B cell (primary cell): Measurements from ENCODE around the gene MRPL14. TPM values are rescaled to one million over a fixed set of nuclear protein-coding genes. Genes with fewer than 3 reads are reported as not detected.

Experiments
- ATAC-seq: fragments of 200-7000 bp; cut with Tn5 transposase; one replicate; pipeline ENCODE4 v1.10.0; 2021; ENCODE audit warnings: low read depth, mild to moderate bottlenecking, moderate number of reproducible peaks, moderate library complexity
- CTCF ChIA-PET: fragments of 350-600 bp; sonication (Branson Sonifier 250); formaldehyde crosslinking; loops from one replicate; lab custom pipeline; 2021; ENCODE audit warnings: antibody characterized with exemption, inconsistent platforms; lab: Charles Lee
- POLR2A ChIA-PET: fragments of 350-600 bp; sonication (Branson Sonifier 250); formaldehyde crosslinking; loops from one replicate; lab custom pipeline; 2021; ENCODE audit warnings: antibody characterized with exemption; lab: Charles Lee
- DNase-seq: peaks from one replicate; pipeline ENCODE4 v3.0.0; 2013
- H2AFZ ChIP-seq: 2 replicates; pipeline ENCODE4 v1.6.1; 2012; ENCODE audit warnings: mild to moderate bottlenecking, low read depth, low read length; ENCODE audit not compliant: insufficient read depth, poor library complexity, severe bottlenecking
- H3K27ac ChIP-seq, 2 donors: 1 replicate in 1 of 2; 2 replicates in 1 of 2; pipeline ENCODE4 v1.5.1; 2012 to 2013; ENCODE audit warnings: low read length in 2 of 2, mild to moderate bottlenecking in 2 of 2, moderate library complexity in 1 of 2
- H3K27me3 ChIP-seq, 4 experiments: fragments of 200-600 bp in 1 of 4; sonication (generic) in 1 of 4; replicated peaks in 1 of 4; 1 replicate in 2 of 4; 2 replicates in 2 of 4; pipeline versions ENCODE4 v1.6.1 to v1.7.0; 2013 to 2016; ENCODE audit warnings: low read length in 3 of 4, mild to moderate bottlenecking in 2 of 4, mixed read lengths in 1 of 4, moderate library complexity in 1 of 4; ENCODE audit not compliant: insufficient read depth in 4 of 4, control insufficient read depth in 3 of 4; ENCODE audit errors: control extremely low read depth in 1 of 4
- H3K36me3 ChIP-seq, 2 experiments: replicated peaks in 1 of 2; 1 replicate in 1 of 2; 2 replicates in 1 of 2; pipeline versions ENCODE4 v1.6.1 to v1.7.1; 2013; ENCODE audit warnings: low read length in 1 of 2; ENCODE audit not compliant: insufficient read depth in 2 of 2, control insufficient read depth in 1 of 2; ENCODE audit errors: control extremely low read depth in 1 of 2, extremely low read depth in 1 of 2
- H3K4me1 ChIP-seq, 2 donors: fragments of 200-600 bp in 1 of 2; sonication (generic) in 1 of 2; 1 replicate in 1 of 2; 2 replicates in 1 of 2; pipeline versions ENCODE4 v1.5.1 to v1.6.1; 2013 to 2017; ENCODE audit warnings: low read length in 2 of 2; ENCODE audit not compliant: control insufficient read depth in 2 of 2, insufficient read depth in 2 of 2
- H3K4me2 ChIP-seq: replicated peaks from 2 replicates; pipeline ENCODE3; 2012; ENCODE audit warnings: mild to moderate bottlenecking, low read depth, low read length; ENCODE audit not compliant: poor library complexity, severe bottlenecking
- H3K4me3 ChIP-seq, 5 experiments: fragments of 200-600 bp in 1 of 5; sonication (generic) in 1 of 5; 1 replicate in 3 of 5; 2 replicates in 2 of 5; pipeline versions ENCODE4 v1.5.1 to v1.7.0; 2011 to 2016; ENCODE audit warnings: low read length in 4 of 5, mild to moderate bottlenecking in 4 of 5, low read depth in 2 of 5, control low read depth in 1 of 5, moderate library complexity in 1 of 5; ENCODE audit not compliant: insufficient read depth in 1 of 5; ENCODE audit errors: control extremely low read depth in 1 of 5, extremely low read depth in 1 of 5
- H3K79me2 ChIP-seq: fragments of 200-600 bp; sonication (generic); one replicate; pipeline ENCODE4 v1.6.0; 2016; ENCODE audit warnings: low read length; ENCODE audit not compliant: control insufficient read depth, insufficient read depth
- H3K9ac ChIP-seq: fragments of 200-600 bp; sonication (generic); 2 replicates; pipeline ENCODE4 v1.6.1; 2017; ENCODE audit warnings: mild to moderate bottlenecking, low read length, moderate library complexity
- H3K9me3 ChIP-seq, 3 donors: one replicate each; pipeline versions ENCODE4 v1.6.1 to v1.7.1; 2013; ENCODE audit warnings: low read length in 2 of 3; ENCODE audit not compliant: control insufficient read depth in 2 of 3, insufficient read depth in 1 of 3; ENCODE audit errors: control extremely low read depth in 1 of 3
- H4K20me1 ChIP-seq: 2 replicates; pipeline ENCODE4 v1.6.0; 2012; ENCODE audit warnings: mild to moderate bottlenecking, low read length; ENCODE audit not compliant: insufficient read depth, control insufficient read depth, poor library complexity, severe bottlenecking
- H3K27ac Mint-ChIP-seq: one replicate; pipeline ENCODE4 v1.8.0; 2021; ENCODE audit warnings: mixed read lengths
- H3K27me3 Mint-ChIP-seq: one replicate; pipeline ENCODE4 v1.8.0; 2021; ENCODE audit warnings: mixed read lengths
- H3K4me1 Mint-ChIP-seq: one replicate; pipeline ENCODE4 v1.8.0; 2021; ENCODE audit warnings: mixed read lengths
- H3K4me3 Mint-ChIP-seq: one replicate; pipeline ENCODE4 v1.8.0; 2021; ENCODE audit warnings: mixed read lengths
- H3K9me3 Mint-ChIP-seq: one replicate; pipeline ENCODE4 v1.8.0; 2022; ENCODE audit warnings: mixed read lengths; ENCODE audit not compliant: insufficient read depth
- CTCF ChIP-seq: fragments of 200-600 bp; IDR thresholded peaks from one replicate; pipeline ENCODE4 v1.8.0; 2022; ENCODE audit warnings: antibody characterized with exemption, mild to moderate bottlenecking
- EZH2 ChIP-seq: IDR thresholded peaks from 2 replicates; pipeline ENCODE4 v1.6.1; 2012; ENCODE audit warnings: borderline replicate concordance, low read depth, mild to moderate bottlenecking, moderate library complexity, low read length; ENCODE audit not compliant: insufficient read depth, poor library complexity, severe bottlenecking
- WGBS: methylation state at CpG from one replicate; pipeline ENCODE4 v1.1.5; 2013; ENCODE audit warnings: missing lambda C conversion rate; ENCODE audit not compliant: insufficient coverage; 5-methylcytosine and 5-hydroxymethylcytosine counted together
- intact Hi-C: fragments of 100-400 bp; cut with micrococcal nuclease; formaldehyde crosslinking; loops from one replicate; pipeline ENCODE4 v1.10.0; 2022
- polyA plus RNA-seq: library from polyadenylated mRNA; depleted of rRNA; stranded (reverse); fragments of >200 nt; gene quantifications from 2 replicates; pipeline ENCODE4 v1.2.3, GENCODE V29; 2012
- total RNA-seq, 2 donors: library from RNA; stranded (reverse); fragments of 120-200 nt in 1 of 2; gene quantifications; 1 replicate in 1 of 2; 2 replicates in 1 of 2; pipeline versions ENCODE4 v1.2.3 to v1.2.4, GENCODE V29; 2013 to 2022

MRPL14 gene
- total and polyA plus RNA-seq, 2 donors (not counting 1 experiment from before 2014, with no cell fraction given), result 16.7 to 23.5 TPM

DNA sequence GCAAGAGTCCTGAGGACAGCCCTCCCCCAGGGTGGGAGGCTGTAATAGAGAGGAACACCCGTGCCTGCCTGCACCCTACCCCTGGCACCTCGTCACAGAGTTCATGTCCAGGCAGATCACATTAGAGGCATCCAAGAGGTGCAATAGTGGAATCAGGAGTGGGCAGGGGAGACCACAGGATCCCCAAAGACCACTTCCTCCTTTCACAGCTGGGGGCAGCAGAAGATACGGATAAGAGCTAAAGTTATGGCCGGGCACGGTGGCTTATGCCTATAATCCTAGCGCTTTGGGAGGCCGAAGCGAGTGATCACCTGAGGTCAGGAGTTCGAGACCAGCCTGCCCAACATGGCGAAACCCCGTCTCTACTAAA, 29.9 kb upstream of the MRPL14 start:
- no peak overlapping the region for H3K27ac Mint-ChIP-seq
- Histone ChIP-seq H3K79me2 (no peaks in the 10 kb centered on the region), H3K9ac (no peak overlapping the region), H3K36me3 (no peaks in the 10 kb centered on the region), H3K4me3 (no peak overlapping the region), H3K4me1 (no peaks in the 10 kb centered on the region), H3K9me3 (no peaks in the 10 kb centered on the region), H2AFZ (no peak overlapping the region), H4K20me1 (no peaks in the 10 kb centered on the region), H3K27ac (no peak overlapping the region), H3K4me2 (no peak overlapping the region), H3K27me3 (no peaks in the 10 kb centered on the region)
- H3K9me3 Mint-ChIP-seq, result no peaks in the 10 kb centered on the region
- H3K4me3 Mint-ChIP-seq, result no peak overlapping the region
- DNase-seq (no peak), ATAC-seq (no peak)
- TF ChIP-seq CTCF, result no peak
- no peak for TF ChIP-seq EZH2
- ChIA-PET CTCF (interaction anchor here (0.8 to 1.8 kb wide), 2 partner anchors 62 to 181 kb away, joined by 3 to 4 read pairs; no protein-coding TSS in a partner anchor), POLR2A (no interaction called here)
- no peaks in the 10 kb centered on the region for H3K4me1 Mint-ChIP-seq
- intact Hi-C loops, result no loop called here
- H3K27me3 Mint-ChIP-seq, result no peaks in the 10 kb centered on the region
- WGBS, result 82% methylated on average over 9 of the region's 11 CpGs

- no peaks in the 10 kb centered on the region for H3K9me3 ChIP-seq
- H3K27me3 ChIP-seq, result no peaks in the 10 kb centered on the region
- ATAC-seq, result no peak
- H4K20me1 ChIP-seq, result no peaks in the 10 kb centered on the region
- ChIA-PET POLR2A (no interaction called here), CTCF (interaction anchor here (0.5 to 1.8 kb wide), 3 partner anchors 61 to 435 kb away, joined by 3 to 4 read pairs (median 3); no protein-coding TSS in a partner anchor)
- Mint-ChIP-seq H3K9me3 (no peaks in the 10 kb centered on the region), H3K27ac (no peak overlapping the region), H3K4me3 (no peak overlapping the region), H3K27me3 (no peaks in the 10 kb centered on the region), H3K4me1 (no peaks in the 10 kb centered on the region)
- H3K9ac ChIP-seq, result no peak overlapping the region
- no peak overlapping the region for H3K4me3 ChIP-seq
- no peak overlapping the region for H3K4me2 ChIP-seq
- 93% methylated on average over 8 of the region's 9 CpGs for WGBS
- H3K36me3 ChIP-seq, result no peaks in the 10 kb centered on the region
- no peaks in the 10 kb centered on the region for H3K79me2 ChIP-seq
- intact Hi-C loops, result no loop called here
- no peak overlapping the region for H3K27ac ChIP-seq
- no peak for DNase-seq
- peaks cover 0 to 5% of the 10 kb centered on the region in 2 donors for H3K4me1 ChIP-seq
- TF ChIP-seq EZH2 (no peak), CTCF (no peak)
- no peak overlapping the region for H2AFZ ChIP-seq
Measured at GRCh38 chr6:44156494-44157151, 29.4 kb upstream of the MRPL14 start.
